Astrocyte (in vitro differentiated cells and primary cell): ENCODE measurements around the gene ADAMTS6. TPM values are rescaled to one million over a fixed set of nuclear protein-coding genes. Genes with fewer than 3 reads are reported as not detected.
A peak's percentile ranks its signal among the peaks of the same experiment; 100 is the strongest.

Source experiments
- DNase-seq: peaks from one replicate; pipeline ENCODE4 v3.0.0-alpha.2; 2010; ENCODE audit warnings: low read depth
- FAIRE-seq: peaks from 2 replicates; lab custom pipeline; 2011; peaks lifted over from hg19 to GRCh38; lab: Jason Lieb, UNC
- H2AFZ ChIP-seq: 2 replicates; pipeline ENCODE4 v1.6.0; 2012; ENCODE audit warnings: low read depth, low read length, inconsistent platforms
- H3K27ac ChIP-seq: 2 replicates; pipeline ENCODE4 v1.5.1; 2011; ENCODE audit warnings: low read depth, low read length, inconsistent platforms
- H3K27me3 ChIP-seq: 2 replicates; pipeline ENCODE4 v1.6.0; 2011; ENCODE audit warnings: low read length, inconsistent platforms; ENCODE audit not compliant: insufficient read depth
- H3K36me3 ChIP-seq: 2 replicates; pipeline ENCODE4 v1.5.1; 2011; ENCODE audit warnings: low read length, inconsistent platforms; ENCODE audit not compliant: insufficient read depth
- H3K4me1 ChIP-seq: 2 replicates; pipeline ENCODE4 v1.5.1; 2011; ENCODE audit warnings: low read length, inconsistent platforms; ENCODE audit not compliant: insufficient read depth
- H3K4me2 ChIP-seq: 2 replicates; pipeline ENCODE4 v1.6.0; 2012; ENCODE audit warnings: low read length, inconsistent platforms
- H3K4me3 ChIP-seq: 2 replicates; pipeline ENCODE4 v1.5.1; 2011; ENCODE audit warnings: low read depth, mild to moderate bottlenecking, low read length, inconsistent platforms; ENCODE audit not compliant: insufficient read depth
- H3K79me2 ChIP-seq: 2 replicates; pipeline ENCODE4 v1.6.0; 2012; ENCODE audit warnings: mild to moderate bottlenecking, low read length, inconsistent platforms; ENCODE audit not compliant: insufficient read depth
- H3K9ac ChIP-seq: 2 replicates; pipeline ENCODE4 v1.6.0; 2012; ENCODE audit warnings: mild to moderate bottlenecking, low read length, inconsistent platforms
- H3K9me3 ChIP-seq: 2 replicates; pipeline ENCODE4 v1.5.1; 2012; ENCODE audit warnings: low read depth, mild to moderate bottlenecking, low read length, inconsistent platforms; ENCODE audit not compliant: insufficient read depth
- H4K20me1 ChIP-seq: 2 replicates; pipeline ENCODE4 v1.6.0; 2012; ENCODE audit warnings: low read length, inconsistent platforms; ENCODE audit not compliant: insufficient read depth
- H3K27ac Mint-ChIP-seq: one replicate; pipeline ENCODE4 v1.8.0; 2021; ENCODE audit warnings: mild to moderate bottlenecking, mixed read lengths; ENCODE audit not compliant: unreplicated experiment
- H3K27me3 Mint-ChIP-seq: one replicate; pipeline ENCODE4 v1.8.0; 2021; ENCODE audit warnings: low read depth, mixed read lengths; ENCODE audit not compliant: unreplicated experiment
- H3K36me3 Mint-ChIP-seq: one replicate; pipeline ENCODE4 v1.8.0; 2021; ENCODE audit warnings: low read depth, mixed read lengths; ENCODE audit not compliant: unreplicated experiment
- H3K4me1 Mint-ChIP-seq: one replicate; pipeline ENCODE4 v1.8.0; 2021; ENCODE audit warnings: low read depth, mixed read lengths; ENCODE audit not compliant: unreplicated experiment
- H3K4me3 Mint-ChIP-seq: one replicate; pipeline ENCODE4 v1.8.0; 2021; ENCODE audit warnings: mild to moderate bottlenecking, moderate library complexity, mixed read lengths; ENCODE audit not compliant: unreplicated experiment
- H3K9me3 Mint-ChIP-seq: one replicate; pipeline ENCODE4 v1.8.0; 2021; ENCODE audit warnings: mild to moderate bottlenecking, mixed read lengths; ENCODE audit not compliant: unreplicated experiment
- EZH2 ChIP-seq: IDR thresholded peaks from 2 replicates; pipeline ENCODE4 v1.6.1; 2012; ENCODE audit warnings: mild to moderate bottlenecking, low read length, inconsistent platforms; ENCODE audit not compliant: insufficient read depth
- total RNA-seq: library from RNA; stranded (reverse); gene quantifications from 2 replicates; pipeline ENCODE4 v1.2.1, GENCODE V29; 2021
- TF ChIP-seq, protein P1 (sequence below): IDR thresholded peaks from 2 replicates; pipeline ENCODE4 v1.5.1; 2011; ENCODE audit warnings: low read depth, mild to moderate bottlenecking, inconsistent platforms, low read length, moderate library complexity; ENCODE audit not compliant: insufficient read depth

ADAMTS6 gene
- total RNA-seq, 1 donor from 2014 or later = 27.7 TPM

DNA sequence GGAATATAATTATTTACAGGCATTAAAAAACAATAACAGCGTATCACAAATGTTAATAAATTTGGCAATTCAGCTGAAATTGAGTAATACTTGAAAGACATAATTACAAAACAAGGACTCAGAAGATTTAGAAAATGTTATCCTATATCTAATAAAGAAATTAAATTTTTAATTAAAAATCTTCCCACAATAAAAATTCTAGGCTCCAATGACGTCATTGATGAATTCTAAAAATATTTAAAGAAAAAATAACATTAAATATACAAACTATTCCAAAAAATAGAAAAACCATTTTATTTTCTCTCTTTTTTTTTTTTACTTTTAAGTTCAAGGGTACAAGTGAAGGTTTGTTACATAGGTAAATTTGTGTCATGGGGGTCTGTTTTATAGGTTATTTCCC lies 161.5 kb downstream of the ADAMTS6 start:
- Histone ChIP-seq H3K79me2 (no peaks in the 10 kb centered on the region), H3K9ac (no peak overlapping the region), H3K4me3 (no peak overlapping the region), H3K9me3 (peaks cover 3% of the 10 kb centered on the region), H3K36me3 (no peaks in the 10 kb centered on the region), H2AFZ (no peak overlapping the region), H3K4me1 (no peaks in the 10 kb centered on the region), H3K4me2 (no peak overlapping the region), H3K27ac (no peak overlapping the region), H3K27me3 (no peaks in the 10 kb centered on the region), H4K20me1 (no peaks in the 10 kb centered on the region)
- H3K36me3 Mint-ChIP-seq = peaks cover 14% of the 10 kb centered on the region
- H3K27me3 Mint-ChIP-seq = no peaks in the 10 kb centered on the region
- no peak overlapping the region for H3K4me3 Mint-ChIP-seq
- H3K4me1 Mint-ChIP-seq = no peaks in the 10 kb centered on the region
- TF ChIP-seq, protein P1, sequence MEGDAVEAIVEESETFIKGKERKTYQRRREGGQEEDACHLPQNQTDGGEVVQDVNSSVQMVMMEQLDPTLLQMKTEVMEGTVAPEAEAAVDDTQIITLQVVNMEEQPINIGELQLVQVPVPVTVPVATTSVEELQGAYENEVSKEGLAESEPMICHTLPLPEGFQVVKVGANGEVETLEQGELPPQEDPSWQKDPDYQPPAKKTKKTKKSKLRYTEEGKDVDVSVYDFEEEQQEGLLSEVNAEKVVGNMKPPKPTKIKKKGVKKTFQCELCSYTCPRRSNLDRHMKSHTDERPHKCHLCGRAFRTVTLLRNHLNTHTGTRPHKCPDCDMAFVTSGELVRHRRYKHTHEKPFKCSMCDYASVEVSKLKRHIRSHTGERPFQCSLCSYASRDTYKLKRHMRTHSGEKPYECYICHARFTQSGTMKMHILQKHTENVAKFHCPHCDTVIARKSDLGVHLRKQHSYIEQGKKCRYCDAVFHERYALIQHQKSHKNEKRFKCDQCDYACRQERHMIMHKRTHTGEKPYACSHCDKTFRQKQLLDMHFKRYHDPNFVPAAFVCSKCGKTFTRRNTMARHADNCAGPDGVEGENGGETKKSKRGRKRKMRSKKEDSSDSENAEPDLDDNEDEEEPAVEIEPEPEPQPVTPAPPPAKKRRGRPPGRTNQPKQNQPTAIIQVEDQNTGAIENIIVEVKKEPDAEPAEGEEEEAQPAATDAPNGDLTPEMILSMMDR = no peak
- TF ChIP-seq EZH2 = no peak
- H3K9me3 Mint-ChIP-seq = no peaks in the 10 kb centered on the region
- H3K27ac Mint-ChIP-seq = no peak overlapping the region
- DNase-seq (no peak), FAIRE-seq (no peak)

- Mint-ChIP-seq H3K27ac (no peak overlapping the region), H3K27me3 (no peaks in the 10 kb centered on the region), H3K4me1 (peaks cover 9% of the 10 kb centered on the region), H3K36me3 (peaks cover 26% of the 10 kb centered on the region), H3K4me3 (no peak overlapping the region), H3K9me3 (peaks cover 5% of the 10 kb centered on the region)
- no peak overlapping the region for H2AFZ ChIP-seq
- TF ChIP-seq, protein P1 = no peak
- no peak for TF ChIP-seq EZH2
- H3K4me1 ChIP-seq = peaks cover 3% of the 10 kb centered on the region
- FAIRE-seq (no peak), DNase-seq (no peak)
- no peaks in the 10 kb centered on the region for H4K20me1 ChIP-seq
- no peak overlapping the region for H3K9ac ChIP-seq
- H3K4me2 ChIP-seq = no peak overlapping the region
- peaks cover 4% of the 10 kb centered on the region for H3K36me3 ChIP-seq
- no peak overlapping the region for H3K27ac ChIP-seq
- H3K9me3 ChIP-seq = no peaks in the 10 kb centered on the region
- H3K79me2 ChIP-seq = no peaks in the 10 kb centered on the region
- H3K4me3 ChIP-seq = no peak overlapping the region
- no peaks in the 10 kb centered on the region for H3K27me3 ChIP-seq
These were observed 173.8 kb downstream of the ADAMTS6 start for GRCh38 chr5:65307931-65308330.

DNA sequence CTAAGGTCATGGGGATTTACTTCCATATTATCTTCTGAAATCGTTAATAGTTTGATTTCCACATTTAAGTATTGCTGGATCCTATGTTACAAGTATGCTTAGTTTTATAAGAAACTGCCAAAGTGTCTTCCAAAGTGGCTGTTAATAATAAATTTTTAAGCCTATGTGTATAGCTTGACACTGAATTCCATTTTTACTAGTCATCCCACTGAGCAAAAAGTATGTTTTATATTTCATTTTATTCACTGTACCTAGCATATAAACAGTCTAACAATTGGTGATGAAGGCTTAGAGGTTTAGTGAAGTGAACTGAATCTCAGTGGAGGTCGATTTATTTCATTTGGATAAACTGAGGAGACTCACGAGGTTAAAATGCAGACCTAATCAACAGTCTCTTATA lies 174.6 kb downstream of the ADAMTS6 start:
- FAIRE-seq = no peak
- Histone ChIP-seq H3K27ac (no peak overlapping the region), H3K36me3 (peaks cover 4% of the 10 kb centered on the region), H3K9me3 (no peaks in the 10 kb centered on the region), H3K79me2 (no peaks in the 10 kb centered on the region), H2AFZ (no peak overlapping the region), H3K4me1 (peaks cover 3% of the 10 kb centered on the region), H4K20me1 (no peaks in the 10 kb centered on the region), H3K4me3 (no peak overlapping the region), H3K9ac (no peak overlapping the region), H3K27me3 (no peaks in the 10 kb centered on the region), H3K4me2 (no peak overlapping the region)
- H3K27ac Mint-ChIP-seq = no peak overlapping the region
- H3K27me3 Mint-ChIP-seq = no peaks in the 10 kb centered on the region
- TF ChIP-seq, protein P1 = no peak
- TF ChIP-seq EZH2 = no peak
- peaks cover 26% of the 10 kb centered on the region for H3K36me3 Mint-ChIP-seq
- DNase-seq = peak; percentile 7
- peaks cover 5% of the 10 kb centered on the region for H3K9me3 Mint-ChIP-seq
- peaks cover 9% of the 10 kb centered on the region for H3K4me1 Mint-ChIP-seq
- H3K4me3 Mint-ChIP-seq = no peak overlapping the region
